ENCODE results near the gene MS4A6A. TPM values are rescaled to one million over a fixed set of nuclear protein-coding genes. Genes with fewer than 3 reads are reported as not detected.
"Not testable (repeated sequence)": the region's sequence is repeated elsewhere in the genome, so short reads cannot be mapped to it uniquely, and the experiment has no call there.

The MS4A6A gene
- polyA plus RNA-seq, 1 of the 3 experiments (the other 2 are of a cell fraction): not detected

DNA sequence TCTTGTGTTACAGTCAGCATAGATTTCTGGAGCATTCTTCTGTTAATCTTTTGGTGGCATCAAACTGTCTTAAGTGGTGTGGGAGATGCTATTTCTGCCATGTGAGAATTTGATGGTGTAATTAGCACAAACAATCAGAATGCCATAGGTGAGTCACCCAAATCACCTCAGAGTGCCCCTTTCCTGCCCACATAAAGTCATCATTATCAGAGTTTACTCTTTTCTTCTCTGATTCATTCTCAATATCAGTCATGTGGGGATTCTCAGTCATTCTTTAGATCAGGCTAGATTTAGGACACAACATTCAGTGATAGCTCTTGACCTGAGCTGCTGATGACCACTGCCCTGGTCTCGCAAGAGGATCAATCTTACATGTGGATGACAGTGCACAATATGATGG, 23.7 kb upstream of the MS4A6A start:
- Histone ChIP-seq H3K36me3 (replicated peaks in 1 of 2; ENCODE audit: control insufficient read depth in 1 of 2, insufficient read depth in 2 of 2, low read length in 1 of 2) (no peaks in the 10 kb centered on the region), H3K27ac (ENCODE audit: low read depth in 2 of 2, low read length in 1 of 2) (no peak overlapping the region), H3K9me2 (no peaks in the 10 kb centered on the region), H4K20me1 (ENCODE audit: insufficient read depth) (no peaks in the 10 kb centered on the region), H3K4me1 (ENCODE audit: control insufficient read depth in 1 of 2, insufficient read depth in 2 of 2, low read depth in 1 of 2, low read length in 1 of 2) (no peaks in the 10 kb centered on the region), H3F3A (replicated peaks; ENCODE audit: insufficient read depth) (no peaks in the 10 kb centered on the region), H2AFZ (ENCODE audit: low read depth) (no peak overlapping the region), H3K9ac (no peak overlapping the region), H3K79me2 (ENCODE audit: insufficient read depth) (no peaks in the 10 kb centered on the region), H3K4me2 (no peak overlapping the region), H3K27me3 (ENCODE audit: insufficient read depth) (no peaks in the 10 kb centered on the region), H3K4me3 (ENCODE audit: low read depth in 2 of 2, low read length in 1 of 2) (no peak overlapping the region), H3K9me3 (no peaks in the 10 kb centered on the region)
- ChIA-PET CTCF (no interaction called here), POLR2A (no interaction called here)
- 33% methylated on average over 1 of the region's 1 CpG for WGBS (ENCODE audit: low lambda C conversion rate)
- TF ChIP-seq TCF12 (IDR thresholded peaks at IDR 0.05) (no peak), SMC3 (IDR thresholded peaks at IDR 0.05; ENCODE audit: low read depth, low read length) (no peak), SIN3A (IDR thresholded peaks at IDR 0.05; ENCODE audit: borderline replicate concordance, low read depth, low read length) (no peak), MEF2A (IDR thresholded peaks at IDR 0.05; ENCODE audit: borderline replicate concordance, low read depth) (no peak), MXI1 (IDR thresholded peaks at IDR 0.05; ENCODE audit: low read depth, low read length) (no peak), ELF1 (IDR thresholded peaks at IDR 0.05) (no peak), EZH2phosphoT487 (IDR thresholded peaks at IDR 0.05; ENCODE audit: borderline replicate concordance, low read depth) (no peak), POLR2AphosphoS5 (IDR thresholded peaks at IDR 0.05; ENCODE audit: low read depth, low read length) (no peak), RAD21 (IDR thresholded peaks at IDR 0.05; ENCODE audit: low read length) (no peak)
- TF ChIP-seq, protein P1, sequence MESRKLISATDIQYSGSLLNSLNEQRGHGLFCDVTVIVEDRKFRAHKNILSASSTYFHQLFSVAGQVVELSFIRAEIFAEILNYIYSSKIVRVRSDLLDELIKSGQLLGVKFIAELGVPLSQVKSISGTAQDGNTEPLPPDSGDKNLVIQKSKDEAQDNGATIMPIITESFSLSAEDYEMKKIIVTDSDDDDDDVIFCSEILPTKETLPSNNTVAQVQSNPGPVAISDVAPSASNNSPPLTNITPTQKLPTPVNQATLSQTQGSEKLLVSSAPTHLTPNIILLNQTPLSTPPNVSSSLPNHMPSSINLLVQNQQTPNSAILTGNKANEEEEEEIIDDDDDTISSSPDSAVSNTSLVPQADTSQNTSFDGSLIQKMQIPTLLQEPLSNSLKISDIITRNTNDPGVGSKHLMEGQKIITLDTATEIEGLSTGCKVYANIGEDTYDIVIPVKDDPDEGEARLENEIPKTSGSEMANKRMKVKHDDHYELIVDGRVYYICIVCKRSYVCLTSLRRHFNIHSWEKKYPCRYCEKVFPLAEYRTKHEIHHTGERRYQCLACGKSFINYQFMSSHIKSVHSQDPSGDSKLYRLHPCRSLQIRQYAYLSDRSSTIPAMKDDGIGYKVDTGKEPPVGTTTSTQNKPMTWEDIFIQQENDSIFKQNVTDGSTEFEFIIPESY (IDR thresholded peaks at IDR 0.05; ENCODE audit: borderline replicate concordance, low read depth): no peak
- no peak for DNase-seq

DNA sequence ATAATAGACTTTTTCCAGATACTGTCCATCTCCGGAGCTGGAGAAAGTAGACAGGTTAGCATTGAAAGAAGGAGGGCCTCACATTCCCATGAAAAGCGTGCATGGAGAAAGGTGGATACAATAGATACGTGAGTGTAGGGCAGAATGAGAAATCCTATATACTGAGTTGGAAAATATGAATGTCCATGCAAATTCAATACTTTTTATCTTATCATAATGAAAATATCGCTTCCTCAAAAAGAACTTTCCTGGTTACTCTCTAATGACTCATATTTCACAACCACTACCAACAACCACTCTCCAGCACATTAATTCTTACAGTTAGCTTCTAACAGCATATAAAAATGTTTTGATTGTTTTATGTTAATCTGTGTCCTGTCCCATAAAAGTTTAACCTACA, 22.0 kb upstream of the MS4A6A start:
- Histone ChIP-seq H3K4me2 (no peak overlapping the region), H3F3A (replicated peaks; ENCODE audit: insufficient read depth) (no peaks in the 10 kb centered on the region), H4K20me1 (ENCODE audit: insufficient read depth) (no peaks in the 10 kb centered on the region), H3K4me3 (ENCODE audit: low read depth in 2 of 2, low read length in 1 of 2) (no peak overlapping the region), H3K36me3 (replicated peaks in 1 of 2; ENCODE audit: control insufficient read depth in 1 of 2, insufficient read depth in 2 of 2, low read length in 1 of 2) (no peaks in the 10 kb centered on the region), H3K9me2 (no peaks in the 10 kb centered on the region), H2AFZ (ENCODE audit: low read depth) (no peak overlapping the region), H3K9ac (no peak overlapping the region), H3K9me3 (no peaks in the 10 kb centered on the region), H3K4me1 (ENCODE audit: control insufficient read depth in 1 of 2, insufficient read depth in 2 of 2, low read depth in 1 of 2, low read length in 1 of 2) (no peaks in the 10 kb centered on the region), H3K79me2 (ENCODE audit: insufficient read depth) (no peaks in the 10 kb centered on the region), H3K27ac (ENCODE audit: low read depth in 2 of 2, low read length in 1 of 2) (no peak overlapping the region), H3K27me3 (ENCODE audit: insufficient read depth) (no peaks in the 10 kb centered on the region)
- ChIA-PET CTCF (interaction anchor here (1.1 kb wide), 1 partner anchor 11 kb away, joined by 3 read pairs; no protein-coding TSS in a partner anchor), POLR2A (no interaction called here)
- no peak for DNase-seq
- TF ChIP-seq EP300 (IDR thresholded peaks at IDR 0.05; ENCODE audit: borderline replicate concordance in 1 of 2, low read depth in 1 of 2, low read length in 1 of 2): no peak
- TF ChIP-seq TEAD4 (IDR thresholded peaks at IDR 0.05; ENCODE audit: borderline replicate concordance, insufficient read depth): no peak
- 34% methylated on average over 4 of the region's 4 CpGs for WGBS (ENCODE audit: low lambda C conversion rate)

DNA sequence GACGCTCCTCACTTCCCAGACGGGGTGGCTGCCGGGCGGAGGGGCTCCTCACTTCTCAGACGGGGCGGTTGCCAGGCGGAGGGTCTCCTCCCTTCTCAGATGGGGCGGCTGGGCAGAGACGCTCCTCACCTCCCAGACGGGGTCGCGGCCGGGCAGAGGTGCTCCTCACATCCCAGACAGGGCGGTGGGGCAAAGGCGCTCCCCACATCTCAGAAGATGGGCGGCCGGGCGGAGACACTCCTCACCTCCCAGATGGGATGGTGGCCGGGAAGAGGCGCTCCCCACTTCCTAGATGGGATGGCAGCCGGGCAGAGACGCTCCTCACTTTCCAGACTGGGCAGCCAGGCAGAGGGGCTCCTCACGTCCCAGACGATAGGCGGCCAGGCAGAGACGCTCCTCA, 18.5 kb upstream of the MS4A6A start:
- H3K9ac ChIP-seq; H3K4me2 ChIP-seq; POLR2A ChIA-PET; H3K9me3 ChIP-seq; DNase-seq; H3K36me3 ChIP-seq (replicated peaks in 1 of 2; ENCODE audit: control insufficient read depth in 1 of 2, insufficient read depth in 2 of 2, low read length in 1 of 2); H2AFZ ChIP-seq (ENCODE audit: low read depth); H3K27me3 ChIP-seq (ENCODE audit: insufficient read depth); H3F3A ChIP-seq (replicated peaks; ENCODE audit: insufficient read depth); H3K4me1 ChIP-seq (ENCODE audit: control insufficient read depth in 1 of 2, insufficient read depth in 2 of 2, low read depth in 1 of 2, low read length in 1 of 2); H3K9me2 ChIP-seq; CTCF ChIA-PET; H3K27ac ChIP-seq (ENCODE audit: low read depth in 2 of 2, low read length in 1 of 2); H3K79me2 ChIP-seq (ENCODE audit: insufficient read depth); H4K20me1 ChIP-seq (ENCODE audit: insufficient read depth); H3K4me3 ChIP-seq (ENCODE audit: low read depth in 2 of 2, low read length in 1 of 2): not testable (repeated sequence)
- WGBS (ENCODE audit: low lambda C conversion rate): no CpG with 5 or more reads among the region's 26 CpGs
